GM18505 (cell line): ENCODE results near the gene GCSAM.

Experiments
- ATAC-seq: cut with Tn5 transposase; IDR thresholded peaks from one replicate; pipeline ENCODE4 v1.9.1; 2021; ENCODE audit not compliant: unreplicated experiment
- POLR2A ChIP-seq: IDR thresholded peaks from 4 replicates; pipeline ENCODE4 v1.6.1; 2011; ENCODE audit warnings: borderline replicate concordance; ENCODE audit not compliant: insufficient read depth, insufficient read length; ENCODE audit errors: extremely low read depth

The GCSAM gene

GRCh38 chr3:112121577-112122547 is 11.2 kb downstream of the GCSAM start:
- TF ChIP-seq POLR2A: no peak
- ATAC-seq: no peak

- no peak for ATAC-seq
- no peak for TF ChIP-seq POLR2A
These were observed 12.8 kb downstream of the GCSAM start for GRCh38 chr3:112119962-112120836.

- TF ChIP-seq POLR2A: no peak
- ATAC-seq: no peak
These were observed 15.0 kb downstream of the GCSAM start for GRCh38 chr3:112117841-112118571.

- no peak for ATAC-seq
- TF ChIP-seq POLR2A: no peak
These were observed 15.6 kb downstream of the GCSAM start for GRCh38 chr3:112117415-112117814.

- no peak for ATAC-seq
- peak; percentile 34 for TF ChIP-seq POLR2A
These were observed 16.3 kb downstream of the GCSAM start for GRCh38 chr3:112116748-112117186.

DNA sequence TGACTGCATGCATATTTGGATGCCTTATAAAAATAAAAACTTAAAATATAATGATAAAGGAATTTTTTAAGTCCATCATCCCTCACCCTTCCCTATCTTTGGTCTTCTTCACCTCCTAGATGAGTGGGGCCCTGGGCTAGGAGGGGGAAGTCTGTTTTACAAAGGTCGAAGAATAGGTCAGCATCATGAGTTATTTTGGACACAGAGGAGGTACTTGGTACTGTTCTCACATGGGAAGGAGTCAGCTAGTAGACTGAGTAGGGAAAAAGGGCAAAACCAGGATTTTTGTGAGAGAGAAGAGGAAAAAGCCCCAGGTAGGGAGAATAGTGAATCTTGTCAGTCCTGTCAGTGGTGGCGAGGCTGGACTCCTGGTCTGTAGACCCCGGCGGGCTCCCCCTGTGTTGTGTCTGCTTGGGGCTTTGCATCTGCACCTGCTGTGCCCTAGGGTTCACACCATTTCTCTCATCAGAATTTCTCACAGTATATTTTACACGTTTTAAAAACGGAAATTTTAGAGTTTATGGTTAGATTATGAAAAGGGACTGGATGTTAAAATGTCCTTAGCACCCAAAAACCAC is 17.2 kb downstream of the GCSAM start:
- no peak for ATAC-seq
- no peak for TF ChIP-seq POLR2A

GRCh38 chr3:112115161-112115739 is 17.8 kb downstream of the GCSAM start:
- TF ChIP-seq POLR2A: peak; percentile 29
- ATAC-seq: peak; percentile 26

- TF ChIP-seq POLR2A: no peak
- ATAC-seq: peak; percentile 29
These were observed 18.4 kb downstream of the GCSAM start for GRCh38 chr3:112114576-112115160.

DNA sequence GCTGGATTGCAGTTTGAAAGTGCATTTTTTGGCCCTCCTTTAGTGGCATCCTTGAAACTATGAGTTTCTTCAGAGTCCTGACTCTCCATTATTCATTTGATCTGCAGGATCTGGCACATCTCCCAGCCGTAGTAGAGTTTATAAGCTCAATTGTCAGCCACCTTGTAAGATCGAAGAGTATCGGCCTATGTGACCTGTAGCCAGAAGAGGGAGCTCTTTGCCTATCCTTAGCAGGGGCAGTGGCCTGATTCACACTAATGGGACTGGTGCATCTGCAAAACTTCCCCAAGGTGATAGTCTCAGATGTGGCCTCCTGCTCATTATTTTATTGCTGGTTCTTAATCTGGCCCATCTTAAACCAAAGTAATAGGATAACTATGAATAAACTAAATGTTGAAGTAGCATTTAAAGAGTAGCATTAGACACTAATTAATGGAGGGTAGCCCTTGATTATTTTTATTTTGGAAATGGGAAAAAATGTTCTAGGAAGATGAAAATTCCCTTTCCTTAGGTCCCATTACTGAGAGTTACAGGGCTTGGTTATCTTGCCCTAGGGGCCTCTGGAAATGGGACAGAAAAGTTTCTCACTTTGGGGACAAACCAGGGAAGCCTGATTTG is 21.2 kb downstream of the GCSAM start:
- no peak for TF ChIP-seq POLR2A
- peak; percentile 49 for ATAC-seq

GRCh38 chr3:112109322-112109721 is 23.7 kb downstream of the GCSAM start:
- no peak for ATAC-seq
- no peak for TF ChIP-seq POLR2A

DNA sequence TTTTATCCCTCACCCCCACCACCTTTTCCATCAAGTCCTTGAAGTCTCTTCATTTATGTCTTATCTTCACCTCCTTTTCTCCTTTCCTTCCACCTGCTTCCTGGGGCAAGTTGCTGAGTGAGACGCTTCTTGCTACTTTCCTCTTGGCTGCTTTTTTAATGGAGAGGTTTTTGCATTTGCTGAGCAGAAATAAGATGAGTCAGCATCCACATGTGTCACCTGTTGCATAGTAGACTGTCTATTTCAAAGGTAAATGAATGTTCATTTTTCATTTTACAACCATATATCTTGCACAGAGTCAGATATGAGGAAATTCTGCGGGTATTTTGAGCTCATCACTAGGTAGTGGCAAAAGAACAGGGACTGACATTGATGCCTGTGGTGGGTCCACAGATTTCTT is 28.3 kb downstream of the GCSAM start:
- no peak for ATAC-seq
- TF ChIP-seq POLR2A: no peak

DNA sequence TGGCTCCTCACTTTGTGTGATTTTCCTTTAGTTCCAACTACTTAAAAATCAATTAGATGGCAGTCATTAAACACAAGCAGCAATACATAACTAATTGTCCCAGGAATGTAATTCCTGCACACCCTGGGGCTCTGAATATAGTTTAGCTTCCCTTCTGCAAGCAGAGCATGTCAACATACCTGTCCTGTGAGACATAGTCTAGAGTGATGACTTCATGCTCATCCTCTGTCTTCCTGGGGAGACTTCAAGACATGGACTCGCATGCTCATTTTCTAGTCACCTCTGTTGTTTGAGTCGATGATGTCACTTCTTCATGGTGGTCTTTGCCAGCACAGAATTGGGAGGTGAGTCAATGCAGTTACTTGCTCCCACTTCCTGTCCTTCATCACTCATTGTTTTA is 31.1 kb downstream of the GCSAM start:
- no peak for ATAC-seq
- no peak for TF ChIP-seq POLR2A

DNA sequence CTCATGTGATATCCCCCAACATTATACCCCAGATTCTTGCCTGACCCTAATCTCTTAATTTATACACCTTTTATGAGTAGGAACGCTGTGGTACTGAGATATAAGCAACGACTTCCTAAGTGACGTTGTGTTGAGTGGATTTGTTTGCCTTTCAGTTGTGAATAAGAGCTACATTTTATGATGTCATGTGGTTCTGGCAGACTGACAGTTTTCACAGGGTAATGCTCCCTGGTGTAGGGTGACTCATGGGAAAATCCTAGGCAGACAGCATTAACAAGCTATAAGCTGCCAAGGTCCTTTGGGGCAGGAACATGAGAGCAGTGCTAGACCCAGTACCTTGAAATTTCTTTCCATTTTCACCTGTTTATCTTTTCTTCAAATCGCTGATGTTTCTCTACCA is 35.7 kb downstream of the GCSAM start:
- TF ChIP-seq POLR2A: no peak
- ATAC-seq: no peak
